Measurements from ENCODE around the gene TMEM126A. TPM values are rescaled to one million over a fixed set of nuclear protein-coding genes. Genes with fewer than 3 reads are reported as not detected.

Gene TMEM126A
- total and polyA plus RNA-seq, 2 of the 13 experiments (the other 11 are each of a cell fraction or from before 2014, with no cell fraction given): 59.5 to 66.9 TPM

- TF ChIP-seq ZBTB38 (CRISPR knock-in tag; IDR thresholded peaks at IDR 0.05) (no peak), ZNF264 (CRISPR knock-in tag; IDR thresholded peaks at IDR 0.05) (0 out of 2 replicates have a peak, but pooled peaks have one; percentile 19), ZNF530 (CRISPR knock-in tag; IDR thresholded peaks at IDR 0.05; ENCODE audit: low read depth) (no peak), TSC22D2 (CRISPR knock-in tag; IDR thresholded peaks at IDR 0.05; ENCODE audit: borderline replicate concordance) (no peak; the same call in 1 of the 2 replicates), POGK (CRISPR knock-in tag; conservative IDR thresholded peaks at IDR 0.05) (peak; percentile 71), CERS6 (CRISPR knock-in tag; IDR thresholded peaks at IDR 0.05) (no peak), ZFYVE20 (CRISPR knock-in tag; IDR thresholded peaks at IDR 0.05; ENCODE audit: borderline replicate concordance, low read depth) (no peak), PLSCR1 (CRISPR knock-in tag; IDR thresholded peaks at IDR 0.05; ENCODE audit: borderline replicate concordance) (no peak), SNAI1 (CRISPR knock-in tag; IDR thresholded peaks at IDR 0.05; ENCODE audit: borderline replicate concordance) (no peak), GMEB2 (CRISPR knock-in tag; IDR thresholded peaks at IDR 0.05; ENCODE audit: low read depth) (no peak), GFI1 (CRISPR knock-in tag; IDR thresholded peaks at IDR 0.05; ENCODE audit: borderline replicate concordance) (peak; percentile 31; the same call in 1 of the 2 replicates), AGO2 (optimal IDR thresholded peaks at IDR 0.05; ENCODE audit: low read depth, low read length) (peak; percentile 27), RFX3 (CRISPR knock-in tag; IDR thresholded peaks at IDR 0.05) (no peak), ARID4A (CRISPR knock-in tag; IDR thresholded peaks at IDR 0.05; ENCODE audit: borderline replicate concordance) (peak; percentile 88), SIN3B (IDR thresholded peaks at IDR 0.05; ENCODE audit: low read length) (peak; percentile 81), KDM5A (IDR thresholded peaks at IDR 0.05; ENCODE audit: borderline replicate concordance, low read length) (peak; percentile 92), ATF1 (CRISPR knock-in tag; IDR thresholded peaks at IDR 0.05) (peak; percentile 42; the same call in 1 of the 2 replicates), KMT2A (CRISPR knock-in tag; IDR thresholded peaks at IDR 0.05) (peak; percentile 89), KAT7 (CRISPR knock-in tag; IDR thresholded peaks at IDR 0.05; ENCODE audit: borderline replicate concordance) (0 out of 2 replicates have a peak, but pooled peaks have one; percentile 20)
Observed at GRCh38 chr11:85627998-85628770, 19.6 kb upstream of the TMEM126A start, which contains the start of gene TMEM126B (continued).

Data from HepG2 (cell line).